SK-N-SH treated with all-trans-retinoic acid at 6 μM for 48 hours (cell line): Measurements from ENCODE around the gene ACACB.

Source experiments
- ISL1 ChIP-seq: fragments of 250-450 bp; sonication (Bioruptor Pico); IDR thresholded peaks from 2 replicates; pipeline ENCODE4 v2.1.2; 2022; ENCODE audit warnings: mild to moderate bottlenecking, moderate library complexity
- ZC3H10 ChIP-seq: fragments of 250-450 bp; sonication (Bioruptor Pico); IDR thresholded peaks from 2 replicates; pipeline ENCODE4 v1.5.1; 2021; ENCODE audit warnings: mild to moderate bottlenecking, moderate library complexity

DNA sequence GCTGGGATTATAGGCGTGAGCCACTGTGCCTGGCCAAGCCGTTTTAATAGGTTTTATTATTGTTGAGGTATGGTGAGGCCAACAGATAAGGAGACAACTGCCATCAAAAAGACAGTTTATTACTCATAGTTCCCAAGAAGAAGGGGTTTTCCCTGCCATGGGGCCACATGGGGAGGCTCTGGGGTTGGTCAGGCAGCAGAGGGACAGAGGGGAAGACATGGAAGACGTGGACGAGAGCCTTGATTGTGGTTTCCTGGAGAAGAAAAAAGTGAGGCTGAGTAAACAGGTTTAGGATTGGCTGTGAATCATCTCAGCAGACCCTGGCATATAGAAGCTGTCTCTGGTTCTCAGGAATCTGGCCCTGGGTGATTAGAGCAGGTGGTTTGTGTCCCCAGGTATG is 122.8 kb downstream of the ACACB start:
- TF ChIP-seq ZC3H10 (CRISPR knock-in tag), result no peak
- no peak for TF ChIP-seq ISL1 (CRISPR knock-in tag)
